Left lobe of liver (tissue), 2 donors: ENCODE data around the gene SLC27A2. TPM values are rescaled to one million over a fixed set of nuclear protein-coding genes. Genes with fewer than 3 reads are reported as not detected.
"Not testable (repeated sequence)": the region's sequence is repeated elsewhere in the genome, so short reads cannot be mapped to it uniquely, and the experiment has no call there.

Experiments
- ATAC-seq: fragments of 200-7000 bp; cut with Tn5 transposase; one replicate; pipeline ENCODE4 v1.9.1; 2020; ENCODE audit warnings: mild to moderate bottlenecking, moderate library complexity
- DNase-seq: peaks from one replicate; pipeline ENCODE4 v3.0.0-alpha.2; 2020; ENCODE audit warnings: low spot score
- total RNA-seq: library from RNA; stranded (reverse); gene quantifications from one replicate; pipeline ENCODE4 v1.2.1, GENCODE V29; 2021
- donor health status: DM: no; HTN: no; CAD: no; lungs with moderate emphysema.
- donor health status: DM: no; HTN: yes; CAD: no.

The SLC27A2 gene
- total RNA-seq, 1 donor from 2014 or later = 153 TPM

DNA sequence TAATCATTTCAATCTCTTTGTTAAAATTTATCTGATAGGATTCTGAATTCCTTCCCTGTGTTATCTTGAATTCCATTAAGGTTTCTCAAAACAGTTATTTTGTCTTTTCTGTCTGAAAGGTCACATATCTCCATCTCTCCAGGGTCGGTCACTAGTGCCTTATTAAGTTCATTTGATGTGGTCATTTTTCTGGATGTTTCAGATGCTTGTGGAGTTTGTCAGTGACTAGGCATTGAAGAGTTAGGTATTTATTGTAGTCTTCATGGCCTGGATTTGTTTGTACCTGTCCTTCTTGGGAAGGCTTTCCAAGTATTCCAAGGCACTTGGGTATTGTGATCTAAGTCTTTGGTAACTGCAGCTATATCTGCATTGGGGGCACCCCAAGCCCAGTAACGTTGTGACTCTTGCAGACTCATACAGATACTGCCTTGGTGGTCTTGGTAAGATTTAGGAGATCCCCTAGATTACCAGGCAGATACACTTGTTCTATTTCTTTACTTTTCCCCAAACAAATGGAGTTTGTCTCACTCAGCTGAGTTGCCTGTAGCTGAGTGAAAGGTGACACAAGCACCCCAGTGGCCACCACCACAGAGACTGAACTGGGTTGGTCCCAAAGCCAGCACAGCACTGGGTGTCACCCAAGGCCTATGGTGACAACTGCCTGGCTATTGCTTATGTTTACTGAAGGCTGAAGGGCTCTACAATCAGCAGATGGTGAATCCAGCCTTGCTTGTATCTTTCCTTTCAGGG lies 18.9 kb upstream of the SLC27A2 start:
- ATAC-seq = peak; percentile 65
- peak; percentile 62 for DNase-seq

DNA sequence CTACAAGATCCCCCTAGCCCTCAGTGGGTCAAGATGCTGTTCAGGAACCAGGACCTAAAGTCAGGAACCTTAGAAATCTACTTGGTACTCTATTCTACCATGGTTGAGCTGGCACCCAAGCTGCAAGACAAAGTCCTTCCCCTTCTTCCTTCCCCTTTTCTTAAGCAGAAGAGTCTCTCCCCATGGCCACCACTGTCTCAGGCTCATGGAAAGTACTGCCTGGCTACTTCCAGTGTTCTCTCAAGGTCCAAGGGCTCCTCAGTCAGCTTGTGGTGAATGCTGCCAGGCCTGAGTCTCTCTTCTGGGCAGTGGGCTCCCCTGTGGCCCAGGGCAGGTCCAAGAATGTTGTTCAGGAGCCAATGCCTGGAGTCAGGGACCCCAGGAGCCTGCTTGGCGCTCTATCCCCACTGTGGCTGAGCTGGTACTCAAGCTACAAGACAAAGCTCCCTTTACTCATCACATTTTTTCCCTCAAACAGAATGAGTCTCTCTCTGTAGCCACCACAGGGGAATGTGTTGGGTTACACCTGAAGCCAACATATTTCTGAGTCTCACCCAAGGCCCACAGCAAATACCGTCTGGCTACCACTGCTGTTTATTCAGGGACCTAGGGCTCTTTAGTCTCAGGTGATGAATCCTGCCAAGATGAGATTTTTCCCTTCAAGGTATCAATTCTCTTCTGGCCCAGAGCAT lies 18.1 kb upstream of the SLC27A2 start:
- ATAC-seq (peak; percentile 41), DNase-seq (no peak)

DNA sequence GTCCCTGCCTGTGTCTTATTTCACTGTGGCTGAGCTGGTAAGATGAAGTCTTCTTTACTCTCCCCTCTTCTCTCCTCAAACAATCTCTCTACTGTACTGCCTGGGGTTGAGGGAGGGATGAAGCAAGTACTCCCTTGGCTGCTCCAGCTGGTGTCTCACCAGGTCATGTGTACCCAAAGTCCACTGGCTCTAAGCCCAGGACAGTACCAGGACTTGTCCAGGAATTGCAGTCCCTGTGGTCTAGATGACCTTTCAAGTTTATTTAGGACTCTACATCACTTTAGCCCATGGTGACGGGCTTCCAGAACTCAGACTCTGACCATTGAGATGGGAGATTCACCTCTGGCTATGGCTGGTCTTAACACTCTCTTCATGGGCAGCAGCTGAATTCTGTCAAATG lies 17.5 kb upstream of the SLC27A2 start:
- DNase-seq = peak; percentile 95
- ATAC-seq = peak; percentile 88

DNA sequence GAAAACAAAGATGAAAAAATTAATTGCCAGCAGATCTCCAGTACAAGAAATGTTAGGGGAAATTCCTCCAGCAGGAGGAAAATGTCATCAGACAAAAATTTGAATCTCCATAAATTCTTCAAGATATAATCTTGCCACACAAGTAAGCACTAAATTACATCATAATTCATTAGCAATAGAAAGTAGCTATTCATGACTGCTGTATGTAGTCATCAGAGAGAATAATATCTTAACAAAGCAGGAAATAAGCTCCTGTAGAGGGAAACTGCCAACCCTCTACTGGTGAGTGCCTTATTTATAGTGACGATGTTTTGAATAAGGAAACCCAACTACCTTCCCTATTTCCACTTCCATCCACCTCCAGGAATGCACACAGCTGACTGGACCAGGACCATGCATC lies 15.8 kb upstream of the SLC27A2 start:
- DNase-seq = no peak
- ATAC-seq = no peak

DNA sequence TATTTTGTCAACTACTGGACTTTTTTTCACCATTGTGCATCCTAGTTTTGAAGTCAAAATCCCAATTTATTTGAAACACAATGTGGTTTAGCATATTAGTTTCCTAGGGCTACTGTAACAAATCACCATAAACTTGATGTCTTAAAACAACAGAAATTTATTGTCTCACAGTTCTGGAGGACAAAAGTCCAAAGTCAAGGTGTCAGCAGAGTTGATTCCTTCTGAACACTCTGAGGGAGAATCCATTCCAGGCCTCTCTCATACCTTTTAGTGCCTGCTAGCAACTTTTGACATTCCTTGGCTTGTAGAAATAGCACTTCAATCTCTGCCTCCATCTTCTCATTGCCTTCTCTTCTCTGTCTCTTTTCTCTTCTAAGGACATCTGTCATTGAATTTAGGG lies 14.9 kb upstream of the SLC27A2 start:
- ATAC-seq = no peak
- DNase-seq = no peak

DNA sequence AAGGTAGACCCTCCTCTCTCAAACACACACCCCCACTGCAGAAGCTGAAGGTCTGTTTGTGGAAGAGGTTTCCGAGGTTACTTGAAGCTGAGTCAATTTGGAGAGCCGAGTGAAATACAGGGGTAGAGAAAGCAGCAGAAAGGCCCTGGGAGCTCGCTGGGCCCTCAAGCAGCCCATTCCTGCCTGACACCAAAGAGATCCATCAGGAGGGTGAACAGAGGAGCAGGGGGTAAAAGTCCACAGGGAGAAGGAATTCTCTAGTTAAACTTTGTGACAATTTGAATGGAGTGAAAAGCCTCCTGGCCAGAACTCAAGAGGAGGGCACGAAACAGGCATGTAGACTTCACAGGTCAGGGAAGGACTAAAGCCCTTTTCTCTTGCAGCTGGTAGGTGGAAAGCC lies 13.6 kb upstream of the SLC27A2 start:
- ATAC-seq = peak; percentile 25
- no peak for DNase-seq

DNA sequence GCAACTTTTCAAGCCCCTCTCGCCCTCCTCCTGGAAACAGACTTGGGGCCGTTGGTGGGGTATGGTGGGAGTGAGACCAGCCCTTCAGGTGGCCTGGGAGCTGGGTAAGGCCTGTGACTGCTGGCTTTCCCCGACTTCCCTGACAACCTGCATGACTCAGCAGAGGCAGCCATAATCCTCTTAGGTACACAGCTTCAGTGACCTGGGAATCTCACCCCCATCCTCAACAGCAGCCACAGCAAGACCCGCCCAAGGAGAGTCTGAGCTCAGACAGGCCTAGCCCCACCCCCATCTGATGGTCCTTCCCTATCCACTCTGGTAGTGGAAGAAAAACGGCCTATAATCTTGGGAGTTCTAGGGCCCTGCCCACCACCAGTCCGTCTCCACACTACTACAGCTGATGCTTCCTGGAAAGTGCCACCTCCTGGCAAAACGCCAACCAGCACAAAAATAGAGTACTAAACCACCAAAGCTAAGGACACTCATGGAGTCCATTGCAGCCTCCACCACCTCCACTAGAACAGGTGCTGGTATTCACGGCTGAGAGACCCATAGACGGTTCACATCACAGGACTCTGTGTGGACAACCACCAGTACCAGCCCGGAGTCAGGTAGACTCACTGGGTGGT lies 13.1 kb upstream of the SLC27A2 start:
- no peak for ATAC-seq

DNA sequence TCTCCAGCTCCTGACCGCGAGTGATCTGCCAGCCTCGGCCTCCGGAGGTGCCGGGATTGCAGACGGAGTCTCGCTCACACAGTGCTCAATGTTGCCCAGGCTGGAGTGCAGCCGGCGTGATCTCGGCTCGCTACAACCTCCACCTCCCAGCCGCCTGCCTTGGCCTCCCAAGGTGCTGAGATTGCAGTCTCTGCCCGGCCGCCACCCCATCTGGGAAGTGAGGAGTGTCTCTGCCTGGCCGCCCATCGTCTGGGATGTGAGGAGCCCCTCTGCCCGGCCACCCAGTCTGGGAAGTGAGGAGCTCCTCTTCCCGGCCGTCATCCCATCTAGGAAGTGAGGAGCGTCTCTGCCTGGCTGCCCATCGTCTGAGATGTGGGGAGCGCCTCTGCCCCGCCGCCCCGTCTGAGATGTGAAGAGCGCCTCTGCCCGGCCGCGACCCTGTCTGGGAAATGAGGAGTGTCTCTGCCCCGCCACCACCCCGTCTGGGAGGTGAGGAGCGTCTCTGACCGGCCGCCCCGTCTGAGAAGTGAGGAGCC lies 9.6 kb upstream of the SLC27A2 start:
- DNase-seq, ATAC-seq: not testable (repeated sequence)

More for the DNA sequence above, 13.1 kb upstream of the SLC27A2 start:
- DNase-seq = no peak

DNA sequence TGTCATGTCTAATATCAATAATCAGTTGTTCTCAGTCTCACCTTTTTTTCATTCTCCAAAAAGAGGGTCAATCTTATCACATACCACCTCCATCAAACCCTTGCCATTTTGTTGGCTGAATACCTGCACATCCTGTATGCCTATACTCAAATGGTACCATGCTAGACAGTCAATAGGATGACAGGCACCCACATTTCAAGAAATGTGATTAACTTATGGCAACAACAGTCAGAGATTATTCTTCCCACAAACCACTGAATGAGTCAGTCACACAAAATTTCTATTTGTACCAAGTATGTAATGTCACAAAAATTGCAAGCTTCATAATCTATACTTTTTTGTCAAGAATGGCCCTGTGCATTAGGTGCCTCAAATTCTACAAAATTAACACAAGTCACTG lies 5.1 kb upstream of the SLC27A2 start:
- DNase-seq = no peak
- no peak for ATAC-seq

DNA sequence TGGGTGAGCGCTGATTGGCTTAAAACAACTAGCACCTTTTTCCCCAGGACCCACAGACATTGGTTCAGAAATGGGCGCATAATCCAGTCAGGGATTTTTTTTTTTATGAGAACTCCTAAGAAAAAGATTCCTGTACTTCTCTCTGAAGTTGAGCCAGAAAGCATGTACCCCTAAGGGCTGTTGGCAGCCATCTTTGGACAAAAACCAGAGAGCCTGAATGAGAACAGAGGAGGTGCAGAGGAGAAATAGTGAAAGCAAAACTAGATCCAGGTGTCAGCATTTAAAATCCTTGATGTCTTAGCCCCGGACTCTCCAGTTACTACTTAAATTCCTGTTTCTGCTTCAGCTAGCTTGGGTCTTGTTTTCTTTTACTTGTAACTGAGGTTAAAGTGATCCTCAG lies 1.9 kb upstream of the SLC27A2 start:
- no peak for ATAC-seq

DNA sequence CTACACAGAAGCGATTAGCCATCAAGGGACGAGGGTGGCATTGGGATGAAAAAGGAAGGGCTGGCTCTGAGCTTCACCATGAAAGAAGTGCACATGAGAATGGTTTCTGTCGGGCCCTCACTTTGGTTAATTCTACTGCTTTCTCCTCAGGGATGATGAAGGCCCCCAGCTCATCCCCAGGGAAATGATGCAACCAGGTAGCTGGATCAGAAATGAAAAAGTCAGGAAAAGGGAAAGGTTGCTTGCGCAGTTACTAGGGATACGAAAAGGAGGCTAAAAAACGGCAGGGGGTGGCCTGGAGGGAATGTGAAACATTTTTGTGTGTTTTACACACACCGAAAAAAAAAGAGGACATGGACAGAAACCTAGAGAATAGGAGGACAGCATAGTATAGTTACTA lies 1.4 kb upstream of the SLC27A2 start:
- no peak for DNase-seq
- ATAC-seq = no peak

More for the DNA sequence above, 1.9 kb upstream of the SLC27A2 start:
- DNase-seq = no peak

DNA sequence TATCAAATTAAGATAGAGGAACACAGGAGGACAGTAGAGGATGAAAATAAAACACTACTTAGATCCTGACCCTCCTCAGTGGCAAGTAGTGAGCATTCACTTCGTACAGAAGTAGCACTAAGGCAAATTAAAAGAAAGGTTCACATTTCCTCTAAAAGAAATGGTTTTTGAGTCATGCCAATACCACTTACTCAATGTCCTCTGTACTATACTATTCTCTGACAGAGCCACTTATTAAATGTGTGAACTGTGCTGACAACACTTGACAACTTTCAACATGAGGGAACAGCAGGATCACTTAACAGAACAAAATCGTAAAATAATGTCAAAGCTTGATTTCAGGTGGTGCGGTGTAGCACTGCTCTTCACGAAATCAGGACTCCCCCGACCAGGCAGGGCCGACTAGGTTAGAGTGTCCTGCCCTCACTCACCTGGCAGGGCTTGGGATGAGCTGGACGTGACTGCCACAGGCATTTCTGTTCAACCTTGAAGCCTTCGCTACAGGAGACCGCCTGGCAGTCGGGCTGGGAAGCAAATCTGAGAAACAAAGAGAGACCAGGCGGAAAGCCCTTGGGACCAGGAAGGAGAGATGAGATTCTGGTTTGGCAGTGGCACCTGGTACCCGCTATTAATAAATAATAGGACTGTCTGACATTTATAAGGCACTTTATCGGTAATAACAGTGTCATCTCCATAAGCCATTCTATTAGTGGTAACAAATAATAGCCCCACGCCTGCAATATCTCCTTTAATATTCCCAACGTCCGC lies 611 bp upstream of the SLC27A2 start:
- DNase-seq (peak; percentile 67), ATAC-seq (peak; percentile 57)

DNA sequence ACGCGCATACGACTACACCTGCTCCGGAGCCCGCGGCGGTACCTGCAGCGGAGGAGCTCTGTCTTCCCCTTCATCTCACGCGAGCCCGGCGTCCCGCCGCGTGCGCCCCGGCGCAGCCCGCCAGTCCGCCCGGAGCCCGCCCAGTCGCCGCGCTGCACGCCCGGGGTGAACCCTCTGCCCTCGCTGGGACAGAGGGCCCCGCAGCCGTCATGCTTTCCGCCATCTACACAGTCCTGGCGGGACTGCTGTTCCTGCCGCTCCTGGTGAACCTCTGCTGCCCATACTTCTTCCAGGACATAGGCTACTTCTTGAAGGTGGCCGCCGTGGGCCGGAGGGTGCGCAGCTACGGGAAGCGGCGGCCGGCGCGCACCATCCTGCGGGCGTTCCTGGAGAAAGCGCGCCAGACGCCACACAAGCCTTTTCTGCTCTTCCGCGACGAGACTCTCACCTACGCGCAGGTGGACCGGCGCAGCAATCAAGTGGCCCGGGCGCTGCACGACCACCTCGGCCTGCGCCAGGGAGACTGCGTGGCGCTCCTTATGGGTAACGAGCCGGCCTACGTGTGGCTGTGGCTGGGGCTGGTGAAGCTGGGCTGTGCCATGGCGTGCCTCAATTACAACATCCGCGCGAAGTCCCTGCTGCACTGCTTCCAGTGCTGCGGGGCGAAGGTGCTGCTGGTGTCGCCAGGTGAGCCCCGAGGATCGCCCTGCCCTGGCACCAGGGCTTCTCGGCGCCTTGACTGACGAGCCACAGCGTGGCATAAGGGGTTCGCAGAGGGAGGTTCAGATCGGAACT lies 420 bp downstream of the SLC27A2 start:
- DNase-seq (no peak), ATAC-seq (peak; percentile 40)

DNA sequence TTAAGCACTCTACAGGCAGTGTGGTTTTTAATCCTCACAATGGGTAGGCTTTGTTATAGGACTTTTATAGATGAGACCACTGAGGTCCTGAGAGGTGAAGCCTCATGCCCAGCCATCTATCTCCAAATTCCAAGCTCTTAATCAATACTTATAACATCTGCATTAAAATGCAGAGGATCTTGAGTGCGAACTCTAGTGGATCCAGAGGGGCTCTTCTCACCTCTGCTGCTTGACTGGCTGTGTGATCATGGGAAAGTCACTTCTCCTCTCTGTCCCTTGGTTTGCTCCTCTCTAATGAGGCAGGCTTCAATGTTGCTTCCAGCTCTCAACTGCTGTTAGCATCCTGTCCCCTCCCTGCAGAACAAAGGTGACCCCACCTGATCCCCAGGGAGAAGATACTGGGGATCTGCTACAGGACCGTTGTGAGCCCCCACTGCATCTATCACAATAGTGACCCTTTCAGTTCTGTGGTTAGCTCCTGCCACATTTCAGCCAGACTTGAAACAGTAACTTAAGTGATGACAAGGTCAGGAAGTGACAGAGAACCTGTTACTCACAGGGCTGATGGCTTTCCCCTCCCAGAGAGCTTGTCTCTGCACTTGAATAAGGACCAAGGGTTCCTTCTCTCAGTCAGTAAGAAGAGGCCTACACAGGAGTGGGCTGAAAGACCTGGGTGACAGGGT lies 1.3 kb downstream of the SLC27A2 start:
- no peak for DNase-seq
- peak; percentile 3 for ATAC-seq

DNA sequence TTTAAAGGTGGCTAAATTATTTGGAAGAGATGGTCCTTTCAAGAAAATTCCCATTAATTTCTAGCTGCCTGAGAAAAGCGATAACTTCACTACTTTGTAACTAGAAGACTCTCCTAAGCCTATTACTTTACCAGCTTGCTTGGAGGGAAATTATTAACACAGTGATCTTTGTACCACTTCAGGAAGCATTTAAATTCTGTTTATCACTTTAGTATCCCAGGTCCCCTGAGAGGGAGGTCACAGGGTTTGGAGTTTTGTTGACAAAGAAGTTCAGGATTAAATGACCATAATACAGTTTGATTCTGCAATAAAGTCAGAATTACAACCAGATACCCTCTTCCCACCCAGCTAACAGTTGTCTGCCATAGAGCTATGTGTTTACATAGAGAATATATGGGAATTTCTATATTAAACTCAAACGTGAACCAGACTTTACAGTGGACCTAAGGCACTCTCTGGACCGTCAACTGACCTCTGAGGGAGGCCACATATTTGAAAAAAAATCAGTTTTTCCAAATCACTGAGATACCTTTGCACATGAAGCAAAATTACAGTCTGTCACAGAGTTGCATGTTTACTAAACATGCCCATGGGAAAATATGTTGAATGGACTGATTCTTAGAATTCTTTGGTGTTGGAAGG lies 3.0 kb downstream of the SLC27A2 start:
- ATAC-seq (peak; percentile 38), DNase-seq (no peak)

DNA sequence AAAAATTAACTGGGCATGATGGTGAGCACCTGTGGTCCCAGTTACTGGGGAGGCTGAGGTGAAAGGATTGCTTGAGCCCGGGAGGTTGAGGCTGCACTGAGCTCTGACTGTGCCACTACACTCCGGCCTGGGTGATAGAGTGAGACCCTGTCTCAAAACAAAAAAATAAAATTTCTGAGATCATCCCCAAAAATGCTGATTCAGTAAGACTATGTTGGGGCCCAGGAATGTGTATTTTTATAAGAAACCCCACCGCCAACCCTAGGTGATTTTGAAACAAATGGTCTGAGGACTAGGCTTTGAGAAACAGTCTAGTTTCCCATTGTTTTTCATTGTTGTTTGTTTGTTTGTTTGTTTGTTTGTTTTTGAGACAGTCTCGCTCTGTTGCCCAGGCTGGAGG lies 4.1 kb downstream of the SLC27A2 start:
- no peak for ATAC-seq

DNA sequence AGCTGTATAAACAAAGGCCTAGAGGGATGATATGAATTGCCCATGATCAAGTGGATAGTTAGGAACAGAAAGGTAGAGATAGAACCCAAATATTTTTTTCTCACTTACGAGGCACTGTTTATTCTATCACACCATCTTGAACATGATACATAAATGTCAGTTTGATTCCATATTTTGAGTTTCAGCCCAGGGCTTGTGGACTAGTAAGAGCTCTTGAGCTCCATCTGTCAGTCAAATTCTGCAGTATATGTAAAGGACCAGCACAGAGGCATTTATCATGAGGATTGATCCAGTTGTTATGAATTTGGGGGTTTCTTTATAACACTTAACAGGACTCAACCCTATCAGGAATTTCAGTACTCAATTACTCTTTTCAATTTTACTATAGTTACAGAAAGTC lies 4.8 kb downstream of the SLC27A2 start:
- DNase-seq = no peak
- ATAC-seq = no peak

More for the DNA sequence above, 4.1 kb downstream of the SLC27A2 start:
- no peak for DNase-seq

DNA sequence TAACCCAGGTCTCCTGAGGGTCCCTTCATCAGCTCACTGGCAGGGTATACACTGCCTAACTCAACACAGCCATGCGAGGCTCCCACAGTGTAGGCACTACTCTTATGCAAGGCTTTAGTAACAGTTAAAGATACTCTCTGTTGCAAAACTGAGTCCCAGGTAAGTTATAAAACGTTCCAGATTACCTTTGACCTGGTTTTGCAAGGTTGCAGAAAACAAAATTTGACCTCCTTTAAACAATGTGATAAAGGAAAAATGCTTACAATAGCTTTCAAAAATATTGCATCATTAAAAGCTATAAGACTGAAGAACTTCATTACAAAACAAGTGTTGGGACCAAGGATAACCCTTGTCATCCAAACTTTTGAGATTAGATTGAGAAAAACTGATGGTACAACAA lies 5.5 kb downstream of the SLC27A2 start:
- DNase-seq = no peak
- peak; percentile 46 for ATAC-seq

DNA sequence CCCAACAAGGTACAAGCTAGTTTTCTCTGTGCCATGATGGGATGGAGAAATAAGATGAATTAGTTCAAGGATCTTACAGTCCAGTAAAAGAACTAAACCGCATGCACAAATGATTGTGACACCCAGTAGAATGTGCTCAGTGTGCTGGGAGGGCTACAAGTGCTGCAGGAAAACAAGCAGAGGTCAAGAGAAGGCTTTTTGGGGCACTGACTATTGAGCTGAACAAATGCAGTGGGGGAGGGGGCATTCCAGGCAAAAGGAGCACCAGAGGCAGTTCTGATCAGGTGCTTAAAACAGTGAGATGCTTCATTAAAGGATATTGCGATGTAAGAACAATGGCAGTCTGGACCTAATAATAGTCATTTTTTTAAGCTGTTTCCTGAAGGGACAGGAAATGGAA lies 6.0 kb downstream of the SLC27A2 start:
- DNase-seq (no peak), ATAC-seq (no peak)
